K562 (cell line): ENCODE data around the gene ZNF768. TPM values are rescaled to one million over a fixed set of nuclear protein-coding genes. Genes with fewer than 3 reads are reported as not detected.

Source experiments
- EP400 ChIP-seq: fragments of 450-650 bp; IDR thresholded peaks from 2 replicates; pipeline ENCODE4 v1.6.1; 2017; ENCODE audit warnings: antibody characterized with exemption, mild to moderate bottlenecking, moderate library complexity
- GATAD2B ChIP-seq: fragments of 450-650 bp; IDR thresholded peaks from 2 replicates; pipeline ENCODE4 v1.6.1; 2017; ENCODE audit warnings: mild to moderate bottlenecking, borderline replicate concordance
- KAT7 ChIP-seq: sonication (generic); formaldehyde crosslinking; IDR thresholded peaks from 2 replicates; pipeline ENCODE4 v1.8.0; 2022; ENCODE audit warnings: missing genetic modification reagents, mild to moderate bottlenecking, borderline replicate concordance
- MAFF ChIP-seq: IDR thresholded peaks from 2 replicates; pipeline ENCODE4 v1.6.1; 2012; ENCODE audit warnings: low read length, improper control_type of control experiment
- MTA2 ChIP-seq: fragments of 450-650 bp; IDR thresholded peaks from 2 replicates; pipeline ENCODE4 v1.6.1; 2016; ENCODE audit warnings: low read depth
- NELFE ChIP-seq: IDR thresholded peaks from 2 replicates; pipeline ENCODE4 v1.6.1; 2011; ENCODE audit warnings: mild to moderate bottlenecking; ENCODE audit not compliant: insufficient read depth, insufficient read length
- NR2C2 ChIP-seq, 2 experiments: fragments of 200-800 bp in 1 of 2; sonication (Bioruptor generic) in 1 of 2; sonication (generic) in 1 of 2; formaldehyde crosslinking in 1 of 2; IDR thresholded peaks; 2 replicates each; pipeline versions ENCODE4 v1.6.1 to v1.8.0; 2016 to 2022; ENCODE audit warnings: mild to moderate bottlenecking in 1 of 2, missing compliant biosample characterization in 1 of 2, missing genetic modification characterization in 1 of 2, missing genetic modification reagents in 1 of 2
- RBM22 ChIP-seq: fragments of 200-400 bp; formaldehyde crosslinking; IDR thresholded peaks from 2 replicates; pipeline ENCODE4 v1.6.1; 2018; ENCODE audit warnings: low read length, low read depth; ENCODE audit not compliant: poor library complexity, severe bottlenecking
- STAG1 ChIP-seq: sonication (generic); formaldehyde crosslinking; IDR thresholded peaks from 2 replicates; pipeline ENCODE4 v1.5.0; 2020; ENCODE audit warnings: missing genetic modification reagents, borderline replicate concordance
- TARDBP ChIP-seq: fragments of 450-650 bp; IDR thresholded peaks from 2 replicates; pipeline ENCODE4 v1.6.1; 2016
- TBP ChIP-seq: optimal IDR thresholded peaks from 2 replicates; pipeline ENCODE3; 2011; ENCODE audit warnings: low read depth, low read length, improper control_type of control experiment
- TCF7L2 ChIP-seq: fragments of 150-350 bp; IDR thresholded peaks from 2 replicates; pipeline ENCODE4 v1.6.1; 2016; ENCODE audit warnings: low read depth, mild to moderate bottlenecking, low read length, moderate library complexity
- U2AF2 ChIP-seq: fragments of 200-400 bp; formaldehyde crosslinking; optimal IDR thresholded peaks from 2 replicates; pipeline ENCODE3; 2017; ENCODE audit warnings: low read depth, mild to moderate bottlenecking, low read length
- ZBTB7A ChIP-seq: IDR thresholded peaks from 2 replicates; pipeline ENCODE4 v1.6.1; 2011; ENCODE audit warnings: low read depth, mild to moderate bottlenecking, low read length, moderate library complexity, borderline replicate concordance; ENCODE audit not compliant: control insufficient read depth
- ZKSCAN1 ChIP-seq: fragments of 150-350 bp; IDR thresholded peaks from 2 replicates; pipeline ENCODE4 v1.6.1; 2016; ENCODE audit warnings: low read depth, low read length
- ZNF449 ChIP-seq: fragments of 250-450 bp; sonication (Bioruptor Pico); IDR thresholded peaks from 2 replicates; pipeline ENCODE4 v1.8.0; 2022; ENCODE audit warnings: moderate library complexity, mild to moderate bottlenecking, inconsistent platforms
- ZNF583 ChIP-seq: fragments of 250-450 bp; sonication (Bioruptor Pico); IDR thresholded peaks from 2 replicates; pipeline ENCODE4 v1.4.0; 2020
- ZNF586 ChIP-seq: fragments of 450-650 bp; formaldehyde crosslinking; conservative IDR thresholded peaks from 2 replicates; pipeline ENCODE4 v1.4.0; 2020; ENCODE audit warnings: mild to moderate bottlenecking, moderate library complexity
- polyA plus RNA-seq, 8 experiments: library from polyadenylated mRNA; depleted of rRNA in 4 of 8; stranded (reverse) in 5 of 8; unstranded in 3 of 8; fragments of >200 nt; fragmentation: Nextera tagmentation in 2 of 8; fragmentation: Illumina TruSeq in 1 of 8; extraction: Ambion mirVana in 2 of 8; extraction: Trizol in 1 of 8; gene quantifications; 2 replicates each; pipeline versions ENCODE4 v1.2.1 to v1.2.3, GENCODE V29; 2011 to 2014; ENCODE audit warnings: inconsistent platforms in 1 of 8, missing spikeins in 1 of 8
- total RNA-seq, 7 experiments: library from RNA; depleted of rRNA in 6 of 7; stranded (reverse); fragments of >200 nt in 6 of 7; fragmentation: Illumina TruSeq in 2 of 7; extraction: Trizol in 2 of 7; gene quantifications; 2 replicates each; pipeline versions ENCODE4 v1.2.1 to v1.2.3, GENCODE V29; 2011 to 2021; ENCODE audit warnings: low replicate concordance in 1 of 7
- TF ChIP-seq, protein P1 (sequence below): fragments of 450-650 bp; IDR thresholded peaks from 2 replicates; pipeline ENCODE4 v1.6.1; 2017; ENCODE audit warnings: antibody characterized with exemption
- TF ChIP-seq, protein P2 (sequence below): fragments of 200-800 bp; sonication (Bioruptor generic); IDR thresholded peaks from 2 replicates; pipeline ENCODE4 v1.6.1; 2016; ENCODE audit warnings: missing genetic modification characterization, missing compliant biosample characterization

ZNF768 gene
- total and polyA plus RNA-seq, 9 of the 15 experiments (the other 6 are each of a cell fraction or from before 2014, with no cell fraction given): 0.13 to 50.7 (median 26.9) TPM

DNA sequence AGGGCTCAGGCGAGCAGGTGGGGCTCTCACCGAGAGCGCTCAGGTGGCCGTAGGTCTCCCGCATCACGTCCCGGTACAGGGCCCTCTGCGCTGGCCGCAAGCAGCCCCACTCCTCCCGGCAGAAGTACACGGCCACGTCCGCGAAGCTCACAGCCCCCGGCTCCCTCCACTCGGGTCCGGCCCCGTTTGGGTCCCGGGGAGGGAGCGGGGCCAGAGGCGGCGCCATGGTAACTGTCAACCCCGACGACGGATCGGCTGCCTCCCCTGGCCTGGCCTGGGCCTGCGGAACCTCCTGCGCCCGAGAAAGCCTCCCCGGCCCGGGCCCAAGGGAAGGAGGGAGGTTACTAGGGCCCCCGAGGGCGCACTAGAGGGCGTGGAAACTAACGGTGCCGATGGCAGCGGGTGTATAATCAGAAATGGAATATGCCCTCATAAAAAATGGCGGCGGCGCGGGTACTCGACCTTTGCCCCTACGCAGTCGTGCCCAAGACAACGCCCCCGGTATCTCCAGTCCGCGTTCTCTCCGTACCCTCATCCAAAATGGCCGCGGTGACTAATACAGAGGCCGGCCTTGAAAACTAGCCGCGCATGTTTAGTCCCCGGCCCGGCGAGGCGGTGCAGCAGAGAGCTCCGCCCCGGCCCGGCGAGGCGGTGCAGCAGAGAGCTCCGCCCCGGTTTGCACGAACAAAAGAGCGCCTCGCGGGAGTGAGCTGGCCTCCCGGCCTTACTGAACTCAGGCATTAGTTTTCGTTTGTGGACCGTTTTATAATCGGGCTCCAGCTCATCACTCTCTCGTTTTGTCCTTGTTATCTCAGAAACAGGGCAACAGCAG is 31.8 kb upstream of the ZNF768 start, which contains the start of gene ZNF764 (continued):
- no peak for TF ChIP-seq ZNF449
- TF ChIP-seq STAG1 (CRISPR knock-in tag): no peak
- TF ChIP-seq NELFE: no peak
- TF ChIP-seq RBM22: peak; percentile 40
- peak; percentile 88 for TF ChIP-seq EP400
- peak; percentile 95 for TF ChIP-seq NR2C2 (CRISPR knock-in tag; IDR thresholded peaks at IDR 0.05)
- TF ChIP-seq NR2C2 (tag; IDR thresholded peaks at IDR 0.05): peak; percentile 100
- TF ChIP-seq ZNF586 (CRISPR knock-in tag): no peak
- no peak for TF ChIP-seq ZKSCAN1
- no peak for TF ChIP-seq GATAD2B
- peak; percentile 62; the same call in 1 of the 2 replicates for TF ChIP-seq ZBTB7A
- no peak for TF ChIP-seq TCF7L2
- TF ChIP-seq MAFF: no peak
- TF ChIP-seq, protein P1, sequence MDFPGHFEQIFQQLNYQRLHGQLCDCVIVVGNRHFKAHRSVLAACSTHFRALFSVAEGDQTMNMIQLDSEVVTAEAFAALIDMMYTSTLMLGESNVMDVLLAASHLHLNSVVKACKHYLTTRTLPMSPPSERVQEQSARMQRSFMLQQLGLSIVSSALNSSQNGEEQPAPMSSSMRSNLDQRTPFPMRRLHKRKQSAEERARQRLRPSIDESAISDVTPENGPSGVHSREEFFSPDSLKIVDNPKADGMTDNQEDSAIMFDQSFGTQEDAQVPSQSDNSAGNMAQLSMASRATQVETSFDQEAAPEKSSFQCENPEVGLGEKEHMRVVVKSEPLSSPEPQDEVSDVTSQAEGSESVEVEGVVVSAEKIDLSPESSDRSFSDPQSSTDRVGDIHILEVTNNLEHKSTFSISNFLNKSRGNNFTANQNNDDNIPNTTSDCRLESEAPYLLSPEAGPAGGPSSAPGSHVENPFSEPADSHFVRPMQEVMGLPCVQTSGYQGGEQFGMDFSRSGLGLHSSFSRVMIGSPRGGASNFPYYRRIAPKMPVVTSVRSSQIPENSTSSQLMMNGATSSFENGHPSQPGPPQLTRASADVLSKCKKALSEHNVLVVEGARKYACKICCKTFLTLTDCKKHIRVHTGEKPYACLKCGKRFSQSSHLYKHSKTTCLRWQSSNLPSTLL: no peak
- peak; percentile 75 for TF ChIP-seq TBP
- TF ChIP-seq, protein P2, sequence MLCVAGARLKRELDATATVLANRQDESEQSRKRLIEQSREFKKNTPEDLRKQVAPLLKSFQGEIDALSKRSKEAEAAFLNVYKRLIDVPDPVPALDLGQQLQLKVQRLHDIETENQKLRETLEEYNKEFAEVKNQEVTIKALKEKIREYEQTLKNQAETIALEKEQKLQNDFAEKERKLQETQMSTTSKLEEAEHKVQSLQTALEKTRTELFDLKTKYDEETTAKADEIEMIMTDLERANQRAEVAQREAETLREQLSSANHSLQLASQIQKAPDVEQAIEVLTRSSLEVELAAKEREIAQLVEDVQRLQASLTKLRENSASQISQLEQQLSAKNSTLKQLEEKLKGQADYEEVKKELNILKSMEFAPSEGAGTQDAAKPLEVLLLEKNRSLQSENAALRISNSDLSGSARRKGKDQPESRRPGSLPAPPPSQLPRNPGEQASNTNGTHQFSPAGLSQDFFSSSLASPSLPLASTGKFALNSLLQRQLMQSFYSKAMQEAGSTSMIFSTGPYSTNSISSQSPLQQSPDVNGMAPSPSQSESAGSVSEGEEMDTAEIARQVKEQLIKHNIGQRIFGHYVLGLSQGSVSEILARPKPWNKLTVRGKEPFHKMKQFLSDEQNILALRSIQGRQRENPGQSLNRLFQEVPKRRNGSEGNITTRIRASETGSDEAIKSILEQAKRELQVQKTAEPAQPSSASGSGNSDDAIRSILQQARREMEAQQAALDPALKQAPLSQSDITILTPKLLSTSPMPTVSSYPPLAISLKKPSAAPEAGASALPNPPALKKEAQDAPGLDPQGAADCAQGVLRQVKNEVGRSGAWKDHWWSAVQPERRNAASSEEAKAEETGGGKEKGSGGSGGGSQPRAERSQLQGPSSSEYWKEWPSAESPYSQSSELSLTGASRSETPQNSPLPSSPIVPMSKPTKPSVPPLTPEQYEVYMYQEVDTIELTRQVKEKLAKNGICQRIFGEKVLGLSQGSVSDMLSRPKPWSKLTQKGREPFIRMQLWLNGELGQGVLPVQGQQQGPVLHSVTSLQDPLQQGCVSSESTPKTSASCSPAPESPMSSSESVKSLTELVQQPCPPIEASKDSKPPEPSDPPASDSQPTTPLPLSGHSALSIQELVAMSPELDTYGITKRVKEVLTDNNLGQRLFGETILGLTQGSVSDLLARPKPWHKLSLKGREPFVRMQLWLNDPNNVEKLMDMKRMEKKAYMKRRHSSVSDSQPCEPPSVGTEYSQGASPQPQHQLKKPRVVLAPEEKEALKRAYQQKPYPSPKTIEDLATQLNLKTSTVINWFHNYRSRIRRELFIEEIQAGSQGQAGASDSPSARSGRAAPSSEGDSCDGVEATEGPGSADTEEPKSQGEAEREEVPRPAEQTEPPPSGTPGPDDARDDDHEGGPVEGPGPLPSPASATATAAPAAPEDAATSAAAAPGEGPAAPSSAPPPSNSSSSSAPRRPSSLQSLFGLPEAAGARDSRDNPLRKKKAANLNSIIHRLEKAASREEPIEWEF (CRISPR knock-in tag): no peak
- no peak for TF ChIP-seq TARDBP
- no peak for TF ChIP-seq U2AF2
- TF ChIP-seq KAT7 (CRISPR knock-in tag): peak; percentile 78; the same call in 1 of the 2 replicates
- TF ChIP-seq ZNF583 (CRISPR knock-in tag): no peak
- peak; percentile 58 for TF ChIP-seq MTA2
